Osteoblast (primary cell): Measurements from ENCODE around the gene AUTS2. TPM values are rescaled to one million over a fixed set of nuclear protein-coding genes. Genes with fewer than 3 reads are reported as not detected.
A peak's percentile ranks its signal among the peaks of the same experiment; 100 is the strongest.

Source experiments
- DNase-seq: peaks from one replicate; pipeline ENCODE4 v3.0.0; 2011; ENCODE audit warnings: low spot score, mixed read lengths; ENCODE audit not compliant: insufficient read length; ENCODE audit errors: missing footprints
- H2AFZ ChIP-seq: 2 replicates; pipeline ENCODE4 v1.6.0; 2011; ENCODE audit warnings: mild to moderate bottlenecking, low read length
- H3K27ac ChIP-seq: 2 replicates; pipeline ENCODE4 v1.5.1; 2011; ENCODE audit warnings: mild to moderate bottlenecking, low read depth, low read length, moderate library complexity
- H3K27me3 ChIP-seq: 2 replicates; pipeline ENCODE4 v1.6.0; 2012; ENCODE audit warnings: mild to moderate bottlenecking, control low read depth, inconsistent platforms, low read length, moderate library complexity; ENCODE audit not compliant: insufficient read depth
- H3K36me3 ChIP-seq: 2 replicates; pipeline ENCODE4 v1.5.1; 2011; ENCODE audit warnings: mild to moderate bottlenecking, low read length, control low read depth, moderate library complexity; ENCODE audit not compliant: insufficient read depth
- H3K4me1 ChIP-seq: 2 replicates; pipeline ENCODE4 v1.5.1; 2011; ENCODE audit warnings: mild to moderate bottlenecking, low read length, control low read depth, moderate library complexity; ENCODE audit not compliant: insufficient read depth
- H3K4me2 ChIP-seq: 2 replicates; pipeline ENCODE4 v1.6.0; 2011; ENCODE audit warnings: mild to moderate bottlenecking, low read length; ENCODE audit not compliant: insufficient read depth
- H3K4me3 ChIP-seq: fragments of 200-600 bp; sonication (generic); 3 replicates; pipeline ENCODE4 v1.5.1; 2012; ENCODE audit warnings: mild to moderate bottlenecking, low read length, inconsistent platforms; ENCODE audit not compliant: insufficient read depth
- H3K79me2 ChIP-seq: 2 replicates; pipeline ENCODE4 v1.6.0; 2012; ENCODE audit warnings: mild to moderate bottlenecking, low read length, control low read depth, inconsistent platforms; ENCODE audit not compliant: insufficient read depth
- H3K9me3 ChIP-seq: 2 replicates; pipeline ENCODE4 v1.5.1; 2011; ENCODE audit warnings: low read depth, low read length, control low read depth
- H4K20me1 ChIP-seq: 2 replicates; pipeline ENCODE4 v1.6.0; 2012; ENCODE audit warnings: mild to moderate bottlenecking, low read length, control low read depth; ENCODE audit not compliant: insufficient read depth
- total RNA-seq: library from RNA; depleted of rRNA; stranded (reverse); fragments of >200 nt; gene quantifications from 2 replicates; pipeline ENCODE4 v1.2.3, GENCODE V29; 2012
- TF ChIP-seq, protein P1 (sequence below): IDR thresholded peaks from 2 replicates; pipeline ENCODE4 v1.5.1; 2011; ENCODE audit warnings: mild to moderate bottlenecking, low read depth, low read length, moderate library complexity; ENCODE audit errors: extremely low read depth

AUTS2 gene
- total RNA-seq, 1 donor = 15.2 TPM

DNA sequence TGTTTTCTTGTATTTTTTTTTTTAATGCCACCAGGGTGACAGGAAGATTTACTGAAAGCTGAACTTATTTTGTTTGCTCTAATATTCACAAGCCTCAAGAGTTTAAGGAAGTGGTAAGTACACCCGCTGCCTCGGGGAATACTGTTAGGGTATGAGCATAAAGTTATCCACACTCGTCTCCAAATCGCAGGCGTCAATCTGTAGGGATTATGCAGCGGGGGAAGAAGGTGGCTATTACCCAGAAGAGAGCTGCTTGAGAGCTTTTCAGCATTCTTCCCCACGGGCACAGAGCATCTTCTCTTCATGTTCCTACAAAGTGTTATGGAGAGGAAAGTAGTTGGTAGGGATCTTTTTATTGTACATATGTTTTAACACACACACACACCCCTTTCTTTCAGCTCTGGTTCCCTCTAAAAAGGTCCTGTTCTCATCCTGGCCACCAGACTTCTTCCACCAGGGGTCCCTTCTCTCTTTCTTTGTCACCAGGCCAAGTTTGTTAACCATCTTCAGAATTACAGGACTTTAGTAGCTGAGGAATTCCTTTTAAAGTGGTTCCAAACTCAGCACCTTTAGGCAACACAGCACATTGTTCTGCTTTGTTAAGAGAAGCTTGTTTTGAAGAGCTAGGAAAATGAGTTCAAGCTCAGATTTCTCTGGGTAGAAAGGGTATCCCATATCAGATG is 1122.1 kb downstream of the AUTS2 start:
- DNase-seq = no peak
- H2AFZ ChIP-seq = peak overlapping the region; percentile 74
- no peak overlapping the region for H3K27ac ChIP-seq
- H3K27me3 ChIP-seq = no peaks in the 10 kb centered on the region
- H3K36me3 ChIP-seq = no peaks in the 10 kb centered on the region
- peaks cover 26% of the 10 kb centered on the region for H3K79me2 ChIP-seq
- H3K9me3 ChIP-seq = no peaks in the 10 kb centered on the region
- H3K4me1 ChIP-seq = no peaks in the 10 kb centered on the region
- peak overlapping the region; percentile 19 for H3K4me3 ChIP-seq
- H3K4me2 ChIP-seq = peak overlapping the region; percentile 53
- TF ChIP-seq, protein P1, sequence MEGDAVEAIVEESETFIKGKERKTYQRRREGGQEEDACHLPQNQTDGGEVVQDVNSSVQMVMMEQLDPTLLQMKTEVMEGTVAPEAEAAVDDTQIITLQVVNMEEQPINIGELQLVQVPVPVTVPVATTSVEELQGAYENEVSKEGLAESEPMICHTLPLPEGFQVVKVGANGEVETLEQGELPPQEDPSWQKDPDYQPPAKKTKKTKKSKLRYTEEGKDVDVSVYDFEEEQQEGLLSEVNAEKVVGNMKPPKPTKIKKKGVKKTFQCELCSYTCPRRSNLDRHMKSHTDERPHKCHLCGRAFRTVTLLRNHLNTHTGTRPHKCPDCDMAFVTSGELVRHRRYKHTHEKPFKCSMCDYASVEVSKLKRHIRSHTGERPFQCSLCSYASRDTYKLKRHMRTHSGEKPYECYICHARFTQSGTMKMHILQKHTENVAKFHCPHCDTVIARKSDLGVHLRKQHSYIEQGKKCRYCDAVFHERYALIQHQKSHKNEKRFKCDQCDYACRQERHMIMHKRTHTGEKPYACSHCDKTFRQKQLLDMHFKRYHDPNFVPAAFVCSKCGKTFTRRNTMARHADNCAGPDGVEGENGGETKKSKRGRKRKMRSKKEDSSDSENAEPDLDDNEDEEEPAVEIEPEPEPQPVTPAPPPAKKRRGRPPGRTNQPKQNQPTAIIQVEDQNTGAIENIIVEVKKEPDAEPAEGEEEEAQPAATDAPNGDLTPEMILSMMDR = no peak
- H4K20me1 ChIP-seq = no peaks in the 10 kb centered on the region

DNA sequence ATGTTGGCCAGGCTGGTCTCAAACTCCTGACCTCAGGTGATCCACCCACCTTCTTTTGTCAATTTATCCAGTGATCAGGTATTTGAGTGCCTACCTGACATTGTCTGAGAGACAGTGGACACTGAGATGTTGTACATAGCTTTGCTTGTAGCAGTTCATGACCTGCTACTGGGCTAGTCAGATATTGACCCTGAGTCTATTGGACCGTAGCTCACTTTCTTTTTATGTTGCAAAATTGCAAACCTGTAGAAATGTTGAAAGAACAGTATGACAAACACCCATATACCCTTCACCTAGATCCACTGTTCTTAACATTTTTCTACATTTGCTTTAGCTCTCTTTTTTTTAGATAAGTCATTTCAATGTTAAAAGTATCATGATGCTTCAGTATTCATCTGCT is 1123.2 kb downstream of the AUTS2 start:
- Histone ChIP-seq H3K4me3 (no peak overlapping the region), H3K9me3 (no peaks in the 10 kb centered on the region), H4K20me1 (no peaks in the 10 kb centered on the region), H2AFZ (no peak overlapping the region), H3K36me3 (no peaks in the 10 kb centered on the region), H3K4me2 (no peak overlapping the region), H3K4me1 (no peaks in the 10 kb centered on the region), H3K27me3 (no peaks in the 10 kb centered on the region), H3K79me2 (peaks cover 27% of the 10 kb centered on the region), H3K27ac (no peak overlapping the region)
- TF ChIP-seq, protein P1 = no peak
- DNase-seq = no peak

DNA sequence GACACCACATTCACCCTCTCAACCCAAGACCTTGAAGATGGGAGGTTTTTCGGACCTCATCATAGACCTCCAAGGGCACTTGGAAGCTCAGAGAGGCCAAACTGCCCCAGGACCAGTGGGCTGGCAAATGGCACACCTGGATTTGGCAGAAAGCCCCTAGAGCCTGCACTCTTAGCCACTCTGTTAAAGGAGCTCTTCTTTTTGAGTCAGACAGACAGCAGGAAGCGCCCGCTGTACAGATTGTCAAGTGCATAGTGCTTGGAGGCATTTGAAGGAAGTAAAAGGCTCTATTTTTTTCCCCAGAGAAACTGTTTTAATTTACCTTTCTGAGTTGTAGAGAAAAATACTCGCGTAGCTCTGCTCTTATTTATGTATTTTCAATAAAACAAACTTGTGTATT is 1125.1 kb downstream of the AUTS2 start:
- no peak for DNase-seq
- TF ChIP-seq, protein P1 = no peak
- Histone ChIP-seq H3K4me1 (no peaks in the 10 kb centered on the region), H3K27me3 (no peaks in the 10 kb centered on the region), H2AFZ (no peak overlapping the region), H3K36me3 (no peaks in the 10 kb centered on the region), H4K20me1 (no peaks in the 10 kb centered on the region), H3K4me2 (no peak overlapping the region), H3K79me2 (peaks cover 26% of the 10 kb centered on the region), H3K27ac (no peak overlapping the region), H3K4me3 (no peak overlapping the region), H3K9me3 (no peaks in the 10 kb centered on the region)

DNA sequence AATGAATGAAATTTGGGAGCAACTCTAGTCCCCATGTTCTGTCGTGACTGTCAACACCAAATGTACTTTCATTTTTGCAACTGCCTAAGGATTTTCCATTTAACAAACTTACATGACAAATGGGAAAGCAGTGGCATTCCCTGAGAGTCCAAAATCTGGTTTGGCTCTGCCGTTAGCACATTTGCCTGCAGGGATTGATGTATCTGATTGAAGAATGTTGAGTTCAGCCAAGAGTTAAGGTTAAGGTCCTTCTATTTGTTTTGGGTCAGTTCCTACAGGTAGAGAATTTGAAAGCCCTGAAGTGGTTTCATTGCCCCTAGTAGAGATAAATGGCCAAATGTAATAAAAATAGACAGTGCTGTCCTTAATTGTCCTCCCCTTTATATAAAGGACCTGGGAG is 1127.2 kb downstream of the AUTS2 start:
- DNase-seq = no peak
- H3K27ac ChIP-seq = no peak overlapping the region
- peak overlapping the region; percentile 60 for H3K4me2 ChIP-seq
- H3K79me2 ChIP-seq = peaks cover 38% of the 10 kb centered on the region
- peak overlapping the region; percentile 42 for H3K4me3 ChIP-seq
- H3K36me3 ChIP-seq = no peaks in the 10 kb centered on the region
- no peaks in the 10 kb centered on the region for H3K9me3 ChIP-seq
- TF ChIP-seq, protein P1 = no peak
- no peaks in the 10 kb centered on the region for H3K27me3 ChIP-seq
- H2AFZ ChIP-seq = peak overlapping the region; percentile 47
- no peaks in the 10 kb centered on the region for H3K4me1 ChIP-seq
- H4K20me1 ChIP-seq = no peaks in the 10 kb centered on the region
